ENCODE data around the gene DDX59. TPM values are rescaled to one million over a fixed set of nuclear protein-coding genes. Genes with fewer than 3 reads are reported as not detected.

The DDX59 gene
- total RNA-seq, 1 donor from 2014 or later, result 7.6 TPM

DNA sequence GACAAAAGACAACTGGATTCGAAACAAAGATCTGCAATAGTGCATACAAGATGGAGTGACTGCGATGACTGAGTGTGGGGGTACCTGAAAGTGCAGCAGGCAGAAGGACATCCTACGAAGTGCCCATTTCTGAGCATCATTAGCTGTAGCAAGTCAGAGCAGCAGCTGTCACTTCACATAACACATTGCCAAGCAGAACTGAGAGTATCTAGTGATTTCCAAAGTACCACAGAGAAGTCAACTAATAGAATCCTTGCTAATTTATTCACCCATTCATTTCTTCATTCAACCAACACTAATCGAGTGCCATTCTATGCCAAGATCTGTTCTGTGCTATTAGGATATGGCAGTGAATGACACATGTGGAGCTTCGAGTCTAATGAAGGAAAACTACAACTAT, 37.4 kb upstream of the DDX59 start:
- intact Hi-C loops (cut with DNase I), result no loop called here
- H3K4me1 ChIP-seq, result no peaks in the 10 kb centered on the region
- H3K27me3 ChIP-seq, result no peaks in the 10 kb centered on the region
- no peak overlapping the region for H3K27ac ChIP-seq
- H3K36me3 ChIP-seq, result no peaks in the 10 kb centered on the region
- H3K4me3 ChIP-seq, result no peak overlapping the region
- DNase-seq (ENCODE audit: low spot score in 2 of 2), result no peak
- TF ChIP-seq, protein P1, sequence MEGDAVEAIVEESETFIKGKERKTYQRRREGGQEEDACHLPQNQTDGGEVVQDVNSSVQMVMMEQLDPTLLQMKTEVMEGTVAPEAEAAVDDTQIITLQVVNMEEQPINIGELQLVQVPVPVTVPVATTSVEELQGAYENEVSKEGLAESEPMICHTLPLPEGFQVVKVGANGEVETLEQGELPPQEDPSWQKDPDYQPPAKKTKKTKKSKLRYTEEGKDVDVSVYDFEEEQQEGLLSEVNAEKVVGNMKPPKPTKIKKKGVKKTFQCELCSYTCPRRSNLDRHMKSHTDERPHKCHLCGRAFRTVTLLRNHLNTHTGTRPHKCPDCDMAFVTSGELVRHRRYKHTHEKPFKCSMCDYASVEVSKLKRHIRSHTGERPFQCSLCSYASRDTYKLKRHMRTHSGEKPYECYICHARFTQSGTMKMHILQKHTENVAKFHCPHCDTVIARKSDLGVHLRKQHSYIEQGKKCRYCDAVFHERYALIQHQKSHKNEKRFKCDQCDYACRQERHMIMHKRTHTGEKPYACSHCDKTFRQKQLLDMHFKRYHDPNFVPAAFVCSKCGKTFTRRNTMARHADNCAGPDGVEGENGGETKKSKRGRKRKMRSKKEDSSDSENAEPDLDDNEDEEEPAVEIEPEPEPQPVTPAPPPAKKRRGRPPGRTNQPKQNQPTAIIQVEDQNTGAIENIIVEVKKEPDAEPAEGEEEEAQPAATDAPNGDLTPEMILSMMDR (IDR thresholded peaks at IDR 0.05), result no peak
- no peaks in the 10 kb centered on the region for H3K9me3 ChIP-seq

DNA sequence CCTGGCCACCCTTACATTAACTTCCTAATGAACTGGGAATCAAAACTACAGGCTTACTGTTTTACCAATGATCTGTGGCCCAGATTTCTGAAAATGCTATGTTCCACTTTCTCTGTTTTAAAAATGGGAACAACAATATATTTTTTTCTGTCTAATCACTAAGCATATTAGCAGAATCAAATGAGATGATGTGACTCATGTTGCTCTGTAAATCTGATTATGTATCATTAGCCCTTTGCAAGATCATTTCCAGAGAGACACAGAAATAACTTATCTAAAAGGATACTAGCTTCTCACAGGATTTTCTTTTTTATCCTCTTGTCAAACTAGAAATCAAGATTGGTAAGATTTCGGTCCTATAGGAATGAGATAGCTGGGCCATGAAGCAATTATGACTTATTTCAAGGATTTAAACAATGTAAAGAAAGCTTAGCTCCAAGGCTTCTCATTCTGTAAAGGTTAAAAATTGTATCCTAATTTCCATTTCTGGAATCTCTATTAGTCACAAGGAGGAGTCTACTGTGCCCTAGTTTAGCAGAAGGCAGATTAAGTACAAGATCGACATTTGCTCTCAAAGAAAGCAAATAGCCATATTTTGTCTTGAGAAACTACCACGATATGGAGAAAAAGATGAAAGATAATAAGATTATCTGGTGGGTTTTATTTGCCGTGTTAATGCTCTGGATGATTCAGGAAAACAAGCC, 36.6 kb upstream of the DDX59 start:
- no peak overlapping the region for H3K4me3 ChIP-seq
- H3K27me3 ChIP-seq, result no peaks in the 10 kb centered on the region
- TF ChIP-seq, protein P1 (IDR thresholded peaks at IDR 0.05), result no peak
- no peaks in the 10 kb centered on the region for H3K36me3 ChIP-seq
- H3K4me1 ChIP-seq, result no peaks in the 10 kb centered on the region
- DNase-seq (ENCODE audit: low spot score in 2 of 2), result no peak
- H3K9me3 ChIP-seq, result no peaks in the 10 kb centered on the region
- no peak overlapping the region for H3K27ac ChIP-seq
- intact Hi-C loops (cut with DNase I), result no loop called here

GRCh38 chr1:200704986-200705500, 35.3 kb upstream of the DDX59 start:
- H3K4me1 ChIP-seq, result no peaks in the 10 kb centered on the region
- no peaks in the 10 kb centered on the region for H3K36me3 ChIP-seq
- H3K27me3 ChIP-seq, result no peaks in the 10 kb centered on the region
- H3K4me3 ChIP-seq, result no peak overlapping the region
- no peak overlapping the region for H3K27ac ChIP-seq
- DNase-seq (ENCODE audit: low spot score in 2 of 2), result no peak
- intact Hi-C loops (cut with DNase I), result no loop called here
- H3K9me3 ChIP-seq, result no peaks in the 10 kb centered on the region
- TF ChIP-seq, protein P1 (IDR thresholded peaks at IDR 0.05), result no peak

DNA sequence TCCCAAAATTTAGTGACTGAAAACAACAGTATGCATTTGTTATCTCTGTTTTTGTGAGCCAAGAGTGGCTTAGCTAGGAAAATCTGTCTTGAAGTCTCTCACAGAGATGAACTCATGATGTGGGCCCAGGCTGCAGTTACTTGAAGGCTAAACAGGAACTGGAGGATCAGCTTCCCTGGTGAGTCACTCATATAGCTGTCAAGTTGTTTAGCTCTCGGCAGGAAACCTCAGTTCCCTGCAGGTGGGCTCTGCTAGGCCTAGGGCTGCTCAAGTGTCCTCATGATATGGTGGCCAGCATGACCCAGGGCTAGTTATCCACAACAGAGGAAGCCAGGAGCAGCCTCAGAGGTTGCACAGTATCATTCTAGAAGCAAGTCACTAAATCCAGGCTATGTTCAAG, 30.2 kb upstream of the DDX59 start:
- Histone ChIP-seq H3K27ac (no peak overlapping the region), H3K4me1 (no peaks in the 10 kb centered on the region), H3K4me3 (no peak overlapping the region), H3K36me3 (no peaks in the 10 kb centered on the region), H3K9me3 (no peaks in the 10 kb centered on the region), H3K27me3 (no peaks in the 10 kb centered on the region)
- TF ChIP-seq, protein P1 (IDR thresholded peaks at IDR 0.05), result no peak
- no peak for DNase-seq (ENCODE audit: low spot score in 2 of 2)
- intact Hi-C loops (cut with DNase I), result no loop called here

DNA sequence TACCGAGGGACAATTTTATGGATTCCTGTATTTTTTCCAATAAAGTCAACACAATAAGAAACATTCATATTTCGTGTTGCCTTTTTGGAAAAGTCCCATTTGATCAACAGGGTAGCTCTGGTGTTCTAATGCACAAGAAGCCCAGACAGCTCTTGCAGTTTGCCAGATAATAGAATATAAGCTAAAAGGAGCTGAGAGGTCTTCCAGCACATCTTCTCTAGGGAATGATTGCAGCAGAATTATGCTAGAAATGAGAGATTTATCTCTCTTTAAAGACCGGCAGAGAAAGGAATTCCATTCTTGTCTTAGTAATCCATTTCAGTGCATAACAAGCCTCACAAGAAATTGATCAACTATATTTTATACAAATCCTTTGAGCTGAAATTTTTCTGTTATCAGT, 25.0 kb upstream of the DDX59 start:
- TF ChIP-seq, protein P1 (IDR thresholded peaks at IDR 0.05), result no peak
- no peak overlapping the region for H3K27ac ChIP-seq
- H3K4me1 ChIP-seq, result no peaks in the 10 kb centered on the region
- DNase-seq (ENCODE audit: low spot score in 2 of 2), result no peak
- no peaks in the 10 kb centered on the region for H3K27me3 ChIP-seq
- intact Hi-C loops (cut with DNase I), result no loop called here
- no peaks in the 10 kb centered on the region for H3K9me3 ChIP-seq
- H3K4me3 ChIP-seq, result no peak overlapping the region
- no peaks in the 10 kb centered on the region for H3K36me3 ChIP-seq

All from ascending aorta (tissue), 2 donors.